Esophagus squamous epithelium (tissue), 5 donors: Measurements from ENCODE around the gene SLC16A1. TPM values are rescaled to one million over a fixed set of nuclear protein-coding genes. Genes with fewer than 3 reads are reported as not detected.
"Not testable (repeated sequence)": the region's sequence is repeated elsewhere in the genome, so short reads cannot be mapped to it uniquely, and the experiment has no call there.

Experiments
- DNase-seq: peaks from one replicate; lab custom pipeline; 2025; lab: John Stamatoyannopoulos, UW
- H3K27ac ChIP-seq, 4 donors: fragments of 200-600 bp; sonication (generic); one replicate each; pipeline ENCODE4 v1.5.1; 2016 to 2019; ENCODE audit warnings: mild to moderate bottlenecking in 1 of 4
- H3K27me3 ChIP-seq, 4 donors: fragments of 200-600 bp; sonication (generic); 1 replicate in 3 of 4; 2 replicates in 1 of 4; pipeline versions ENCODE4 v1.5.1 to v1.6.0; 2017 to 2021; ENCODE audit warnings: antibody characterized with exemption in 1 of 4
- H3K36me3 ChIP-seq, 3 donors: fragments of 200-600 bp; sonication (generic); one replicate each; pipeline ENCODE4 v1.5.1; 2016 to 2019
- H3K4me1 ChIP-seq, 3 donors: fragments of 200-600 bp; sonication (generic); one replicate each; pipeline ENCODE4 v1.5.1; 2017 to 2019
- H3K4me3 ChIP-seq, 4 donors: fragments of 200-600 bp; sonication (generic); 1 replicate in 3 of 4; 2 replicates in 1 of 4; pipeline ENCODE4 v1.5.1; 2016 to 2019; ENCODE audit warnings: mild to moderate bottlenecking in 2 of 4, moderate library complexity in 1 of 4
- H3K9me3 ChIP-seq, 3 donors: fragments of 200-600 bp; sonication (generic); one replicate each; pipeline ENCODE4 v1.5.1; 2016 to 2019
- POLR2A ChIP-seq, 4 donors: fragments of 450-650 bp; IDR thresholded peaks; one replicate each; pipeline ENCODE4 v1.6.1; 2017; ENCODE audit warnings: antibody characterized with exemption in 4 of 4, mild to moderate bottlenecking in 4 of 4, moderate library complexity in 3 of 4
- WGBS, 2 donors: methylation state at CpG; one replicate each; pipeline ENCODE4 v1.1.5; 2018; 5-methylcytosine and 5-hydroxymethylcytosine counted together
- intact Hi-C: fragments of 100-400 bp; cut with DNase I; formaldehyde crosslinking; loops from one replicate; pipeline ENCODE4 v1.15.0; 2022
- total RNA-seq, 4 donors: library from RNA; depleted of rRNA; stranded (reverse); fragments of >200 nt; gene quantifications; one replicate each; pipeline ENCODE4 v1.1.0, GENCODE V29; 2016
- TF ChIP-seq, protein P1 (sequence below), 6 experiments: fragments of 450-650 bp in 4 of 6; fragments of 200-600 bp in 2 of 6; sonication (generic) in 2 of 6; IDR thresholded peaks; one replicate each; pipeline ENCODE4 v1.5.1; 2016 to 2019; ENCODE audit warnings: antibody characterized with exemption in 6 of 6, mild to moderate bottlenecking in 4 of 6, moderate library complexity in 4 of 6
- donor health status: DM: yes; HTN: yes; CAD: no.

The SLC16A1 gene
- total RNA-seq, 4 donors from 2014 or later = 19.1 to 80.3 (median 57.9) TPM

DNA sequence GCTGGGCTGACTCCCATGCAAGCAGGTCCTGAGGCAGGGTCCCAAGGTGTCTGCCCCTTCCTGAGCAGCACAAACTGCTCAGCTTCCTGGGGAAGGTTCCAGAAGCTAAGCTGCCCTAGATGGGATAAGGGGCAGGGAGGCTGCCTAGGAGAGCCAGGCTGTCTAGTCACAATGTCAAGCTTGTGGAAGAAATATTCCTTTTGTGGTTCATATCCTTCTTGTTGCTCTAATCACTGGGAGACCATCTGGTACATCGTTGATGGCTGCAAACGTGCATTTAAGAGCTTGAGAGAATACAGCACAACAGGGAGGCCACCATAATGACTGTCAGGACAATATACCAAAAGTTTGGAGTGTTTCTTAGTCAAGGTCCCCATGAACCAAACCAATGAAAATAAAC is 67.4 kb downstream of the SLC16A1 start:
- DNase-seq = no peak

DNA sequence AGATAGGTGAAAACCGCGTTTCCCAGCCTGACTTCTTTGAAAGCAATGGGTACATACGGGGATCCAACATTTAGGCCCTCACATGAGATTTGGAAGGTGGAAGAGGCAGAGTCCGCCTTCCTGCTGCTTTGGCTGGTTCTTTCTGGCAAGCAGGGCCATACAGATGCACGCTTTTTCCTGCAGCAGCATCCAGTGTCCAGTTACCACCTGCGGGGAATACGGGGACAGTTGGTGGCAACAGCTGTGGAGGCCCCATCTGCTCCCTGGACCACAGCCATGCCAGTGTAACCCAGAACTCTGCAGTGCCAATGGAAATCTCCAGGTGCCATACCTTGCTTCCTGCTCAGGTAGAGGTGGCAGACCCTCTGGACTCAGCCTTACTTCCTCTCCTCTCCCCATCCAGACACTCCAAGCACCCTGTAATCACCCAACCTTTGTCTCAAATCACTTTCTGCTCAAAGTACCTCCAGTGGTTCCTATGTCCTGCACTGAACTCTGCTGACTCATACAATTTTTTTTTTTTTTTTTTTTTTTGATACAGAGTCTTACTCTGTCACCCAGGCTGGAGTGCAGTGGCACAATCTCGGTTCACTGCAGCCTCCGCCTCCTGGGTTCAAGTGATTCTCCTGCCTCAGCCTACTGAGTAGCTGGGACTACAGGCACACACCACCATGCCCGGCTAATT is 68.3 kb downstream of the SLC16A1 start:
- 89 to 93% methylated on average over 9 to 10 of the region's 10 CpGs for WGBS, 2 donors
- no peak for TF ChIP-seq POLR2A (IDR thresholded peaks at IDR 0.05)
- TF ChIP-seq, protein P1, sequence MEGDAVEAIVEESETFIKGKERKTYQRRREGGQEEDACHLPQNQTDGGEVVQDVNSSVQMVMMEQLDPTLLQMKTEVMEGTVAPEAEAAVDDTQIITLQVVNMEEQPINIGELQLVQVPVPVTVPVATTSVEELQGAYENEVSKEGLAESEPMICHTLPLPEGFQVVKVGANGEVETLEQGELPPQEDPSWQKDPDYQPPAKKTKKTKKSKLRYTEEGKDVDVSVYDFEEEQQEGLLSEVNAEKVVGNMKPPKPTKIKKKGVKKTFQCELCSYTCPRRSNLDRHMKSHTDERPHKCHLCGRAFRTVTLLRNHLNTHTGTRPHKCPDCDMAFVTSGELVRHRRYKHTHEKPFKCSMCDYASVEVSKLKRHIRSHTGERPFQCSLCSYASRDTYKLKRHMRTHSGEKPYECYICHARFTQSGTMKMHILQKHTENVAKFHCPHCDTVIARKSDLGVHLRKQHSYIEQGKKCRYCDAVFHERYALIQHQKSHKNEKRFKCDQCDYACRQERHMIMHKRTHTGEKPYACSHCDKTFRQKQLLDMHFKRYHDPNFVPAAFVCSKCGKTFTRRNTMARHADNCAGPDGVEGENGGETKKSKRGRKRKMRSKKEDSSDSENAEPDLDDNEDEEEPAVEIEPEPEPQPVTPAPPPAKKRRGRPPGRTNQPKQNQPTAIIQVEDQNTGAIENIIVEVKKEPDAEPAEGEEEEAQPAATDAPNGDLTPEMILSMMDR (IDR thresholded peaks at IDR 0.05) = no peak
- Histone ChIP-seq H3K27ac (no peak overlapping the region), H3K4me1 (peaks cover 0 to 11% (median 0%) of the 10 kb centered on the region in 3 donors), H3K36me3 (no peaks in the 10 kb centered on the region), H3K27me3 (no peaks in the 10 kb centered on the region), H3K4me3 (no peak overlapping the region), H3K9me3 (peaks cover 0 to 2% (median 0%) of the 10 kb centered on the region in 3 donors)
- DNase-seq = no peak
- intact Hi-C loops = loop anchor here (10.0 kb wide), 1 partner anchor 67 kb away; the partner anchor contains the start of gene SLC16A1

More for the DNA sequence above, 67.4 kb downstream of the SLC16A1 start:
- Histone ChIP-seq H3K9me3 (peaks cover 0 to 11% (median 4%) of the 10 kb centered on the region in 3 donors), H3K27ac (no peak overlapping the region), H3K4me3 (no peak overlapping the region), H3K27me3 (no peaks in the 10 kb centered on the region), H3K4me1 (peaks cover 0 to 8% (median 0%) of the 10 kb centered on the region in 3 donors), H3K36me3 (no peaks in the 10 kb centered on the region)
- whole genome bisulfite sequencing, 2 donors = 70 to 76% methylated on average over 2 of the region's 2 CpGs
- TF ChIP-seq POLR2A (IDR thresholded peaks at IDR 0.05) = no peak
- intact Hi-C loops = loop anchor here (10.0 kb wide), 1 partner anchor 66 kb away; the partner anchor contains the start of gene SLC16A1

DNA sequence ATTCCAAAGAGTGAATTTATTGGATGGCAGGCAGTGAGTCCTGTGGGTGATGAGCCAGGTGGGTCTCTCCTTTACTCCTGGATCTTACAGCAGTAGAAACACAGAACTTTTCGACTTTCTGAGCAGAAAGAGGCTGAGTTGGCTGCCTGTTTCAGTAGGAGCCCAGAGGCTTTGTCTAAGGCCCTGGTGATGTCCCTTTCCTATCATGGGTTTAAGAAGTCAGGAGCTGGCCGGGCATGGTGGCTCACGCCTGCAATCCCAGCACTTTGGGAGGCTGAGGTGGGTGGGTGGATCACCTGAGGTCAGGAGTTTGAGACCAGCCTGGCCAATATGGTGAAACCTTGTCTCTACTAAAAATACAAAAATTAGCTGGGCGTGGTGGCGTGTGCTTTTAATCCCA is 71.0 kb downstream of the SLC16A1 start:
- H3K9me3 ChIP-seq, H3K27me3 ChIP-seq, H3K27ac ChIP-seq, DNase-seq, H3K4me3 ChIP-seq, H3K36me3 ChIP-seq: not testable (repeated sequence)
- H3K4me1 ChIP-seq = peaks cover 5 to 26% (median 15%) of the 10 kb centered on the region in 3 donors
- 80 to 84% methylated on average over 2 to 5 of the region's 5 CpGs for WGBS, 2 donors
- intact Hi-C loops = loop anchor here (10.0 kb wide), 1 partner anchor 70 kb away; the partner anchor contains the start of gene SLC16A1

DNA sequence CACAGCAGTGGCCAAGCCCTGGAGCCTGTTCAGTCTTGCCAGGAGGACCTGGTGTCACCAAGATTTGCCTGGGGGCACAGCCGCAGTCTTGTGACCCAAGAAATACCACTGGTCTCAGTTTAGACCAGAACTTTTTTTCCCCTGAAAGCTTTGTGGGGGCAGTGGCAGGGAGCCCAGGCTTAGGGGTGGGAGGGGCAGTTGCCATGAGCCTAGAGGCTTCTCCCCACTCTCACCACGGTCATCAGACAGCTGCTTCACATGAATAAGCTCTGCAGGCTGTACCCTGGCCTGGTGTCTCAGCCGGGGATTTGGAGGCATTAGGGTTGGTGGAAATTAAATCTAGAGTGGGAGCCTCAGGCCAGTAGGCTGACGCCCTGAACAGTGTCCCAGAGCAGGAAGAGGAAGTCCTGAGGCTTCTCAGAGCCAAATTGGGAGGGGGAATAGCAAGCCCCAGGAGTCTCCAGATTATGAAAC is 73.7 kb downstream of the SLC16A1 start:
- Histone ChIP-seq H3K27me3 (no peaks in the 10 kb centered on the region), H3K4me3 (no peak overlapping the region), H3K27ac (peak overlapping the region in 1 of 4 donors; percentile 0), H3K36me3 (no peaks in the 10 kb centered on the region), H3K9me3 (no peaks in the 10 kb centered on the region), H3K4me1 (peaks cover 5 to 19% (median 15%) of the 10 kb centered on the region in 3 donors)
- intact Hi-C loops = loop anchor here (10.0 kb wide), 1 partner anchor 72 kb away; the partner anchor contains the start of gene SLC16A1
- TF ChIP-seq, protein P1 (IDR thresholded peaks at IDR 0.05) = no peak
- no peak for TF ChIP-seq POLR2A (IDR thresholded peaks at IDR 0.05)
- 13 to 33% methylated on average over 1 to 3 of the region's 4 CpGs for WGBS, 2 donors
- no peak for DNase-seq

DNA sequence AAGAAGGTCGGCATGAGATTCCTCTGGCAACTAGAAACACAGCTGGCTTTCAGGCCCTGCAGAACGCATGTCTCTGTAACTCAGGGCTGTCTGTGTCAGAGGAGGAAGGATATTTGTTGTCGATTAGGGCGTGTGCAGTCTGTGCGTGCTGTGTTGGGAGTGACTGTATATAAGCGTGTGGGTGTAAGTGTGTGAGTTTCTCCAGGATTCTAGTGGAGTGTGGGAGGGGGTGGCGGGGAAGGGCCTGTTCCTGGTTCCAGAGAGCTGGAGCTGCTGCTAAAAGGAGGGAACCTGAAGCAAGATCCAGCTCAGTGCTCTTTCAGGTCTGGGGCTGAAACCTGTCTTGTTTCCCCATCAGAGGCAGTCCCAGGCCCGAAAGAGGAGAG is 74.3 kb downstream of the SLC16A1 start:
- Histone ChIP-seq H3K27me3 (no peaks in the 10 kb centered on the region), H3K4me1 (peaks cover 5 to 19% (median 15%) of the 10 kb centered on the region in 3 donors), H3K4me3 (no peak overlapping the region), H3K36me3 (no peaks in the 10 kb centered on the region), H3K27ac (no peak overlapping the region), H3K9me3 (no peaks in the 10 kb centered on the region)
- intact Hi-C loops = loop anchor here (10.0 kb wide), 1 partner anchor 73 kb away; the partner anchor contains the start of gene SLC16A1
- DNase-seq = no peak
- TF ChIP-seq POLR2A (IDR thresholded peaks at IDR 0.05) = no peak
- TF ChIP-seq, protein P1 (IDR thresholded peaks at IDR 0.05) = no peak
- WGBS, 2 donors = 24 to 25% methylated on average over 3 to 5 of the region's 8 CpGs

DNA sequence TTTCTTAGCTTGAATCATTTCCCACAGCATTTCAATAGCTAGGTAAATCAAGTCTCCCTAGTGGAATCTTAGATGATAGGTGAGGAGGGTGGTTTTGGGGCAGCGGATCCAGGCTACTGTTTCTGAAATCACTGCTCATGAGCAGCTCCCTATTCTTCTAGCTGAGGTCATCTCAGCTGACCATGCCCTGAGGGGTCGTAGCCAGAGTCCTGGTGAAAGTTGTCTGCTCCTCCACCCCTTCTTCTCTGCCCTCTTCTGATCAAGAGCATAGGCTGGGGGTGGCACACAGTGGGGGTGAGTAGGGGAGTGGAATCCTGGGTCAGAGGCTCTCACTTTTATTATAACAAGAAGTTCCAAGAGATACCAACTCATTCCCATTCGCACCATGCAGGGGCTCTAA is 76.2 kb downstream of the SLC16A1 start:
- intact Hi-C loops = loop anchor here (2.0 to 10.0 kb wide), 2 partner anchors 75 to 163 kb away; partner anchors contain the start of gene SLC16A1
- no peak for TF ChIP-seq POLR2A (IDR thresholded peaks at IDR 0.05)
- TF ChIP-seq, protein P1 (IDR thresholded peaks at IDR 0.05) = no peak
- Histone ChIP-seq H3K27ac (no peak overlapping the region), H3K27me3 (no peaks in the 10 kb centered on the region), H3K36me3 (no peaks in the 10 kb centered on the region), H3K9me3 (no peaks in the 10 kb centered on the region), H3K4me3 (no peak overlapping the region), H3K4me1 (peaks cover 5 to 19% (median 15%) of the 10 kb centered on the region in 3 donors)
- no peak for DNase-seq
- 81 to 87% methylated on average over 2 to 3 of the region's 3 CpGs for WGBS, 2 donors
